ENCODE results near the gene PRKAG2. TPM values are rescaled to one million over a fixed set of nuclear protein-coding genes. Genes with fewer than 3 reads are reported as not detected.

PRKAG2 gene
- total RNA-seq, 1 experiment from 2014 or later: 23.9 TPM

DNA sequence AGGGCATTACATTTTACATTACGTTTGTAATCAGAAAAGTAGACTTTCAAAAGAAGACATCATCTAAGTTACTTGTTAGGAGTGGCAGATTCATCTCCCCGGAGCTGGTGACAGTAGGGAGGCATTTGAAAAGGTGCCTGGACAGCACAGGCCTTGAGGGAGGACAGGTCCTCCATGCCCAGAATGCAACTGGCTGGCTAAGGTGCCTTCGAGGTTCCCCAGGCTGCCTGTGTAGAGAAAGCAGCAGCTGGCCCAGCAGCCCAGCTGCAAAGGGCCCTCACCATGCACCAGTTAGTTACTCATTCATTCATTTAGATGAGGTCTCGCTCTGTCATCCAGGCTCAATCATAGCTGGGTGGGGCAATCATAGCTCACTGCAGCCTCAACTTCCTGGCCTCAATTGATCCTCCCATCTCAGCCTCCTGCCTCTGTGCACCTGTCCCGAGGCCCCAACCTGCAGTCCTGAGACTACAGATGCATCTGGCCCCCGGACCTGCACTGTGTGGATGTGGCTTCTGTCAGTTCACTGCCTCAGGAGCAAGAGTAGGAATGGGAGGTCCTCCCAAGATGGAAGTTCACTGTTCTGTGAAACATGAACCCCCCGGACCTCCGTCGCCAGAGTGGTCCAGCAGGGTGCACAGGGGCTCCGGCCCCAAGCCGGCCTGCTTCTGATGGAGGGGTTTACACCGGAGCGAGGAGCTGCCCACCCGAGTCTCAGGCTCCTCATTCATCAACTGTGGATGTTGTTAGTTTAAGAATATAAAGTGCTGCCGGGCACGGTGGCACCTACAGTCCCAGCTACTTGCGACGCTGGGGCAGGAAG, 36.6 kb downstream of the PRKAG2 start:
- intact Hi-C loops (cut with micrococcal nuclease): no loop called here
- Histone ChIP-seq H3K4me2 (ENCODE audit: low read length) (no peak overlapping the region), H3K9me2 (replicated peaks; ENCODE audit: low read length) (no peaks in the 10 kb centered on the region), H3K9ac (ENCODE audit: low read length) (no peak overlapping the region), H3K27ac (ENCODE audit: low read length) (no peak overlapping the region), H3K4me1 (ENCODE audit: insufficient read depth, low read length) (peaks cover 13% of the 10 kb centered on the region), H4K20me1 (ENCODE audit: low read length) (no peaks in the 10 kb centered on the region), H3K4me3 (ENCODE audit: low read length) (no peak overlapping the region), H2AFZ (ENCODE audit: low read length) (no peak overlapping the region), H3K9me3 (ENCODE audit: low read length) (no peaks in the 10 kb centered on the region), H3K36me3 (ENCODE audit: low read depth, low read length) (no peaks in the 10 kb centered on the region), H3F3A (ENCODE audit: low read length, unreplicated experiment) (no peaks in the 10 kb centered on the region), H3K27me3 (ENCODE audit: low read length) (no peaks in the 10 kb centered on the region), H3K79me2 (ENCODE audit: low read length) (no peaks in the 10 kb centered on the region)
- POLR2A ChIA-PET (ENCODE audit: unreplicated experiment): no interaction called here
- no peak for ATAC-seq
- TF ChIP-seq EZH2 (IDR thresholded peaks at IDR 0.05; ENCODE audit: low read length, unreplicated experiment): no peak
- TF ChIP-seq EZH2phosphoT487 (IDR thresholded peaks at IDR 0.05; ENCODE audit: borderline replicate concordance, low read length): no peak
- TF ChIP-seq, protein P1, sequence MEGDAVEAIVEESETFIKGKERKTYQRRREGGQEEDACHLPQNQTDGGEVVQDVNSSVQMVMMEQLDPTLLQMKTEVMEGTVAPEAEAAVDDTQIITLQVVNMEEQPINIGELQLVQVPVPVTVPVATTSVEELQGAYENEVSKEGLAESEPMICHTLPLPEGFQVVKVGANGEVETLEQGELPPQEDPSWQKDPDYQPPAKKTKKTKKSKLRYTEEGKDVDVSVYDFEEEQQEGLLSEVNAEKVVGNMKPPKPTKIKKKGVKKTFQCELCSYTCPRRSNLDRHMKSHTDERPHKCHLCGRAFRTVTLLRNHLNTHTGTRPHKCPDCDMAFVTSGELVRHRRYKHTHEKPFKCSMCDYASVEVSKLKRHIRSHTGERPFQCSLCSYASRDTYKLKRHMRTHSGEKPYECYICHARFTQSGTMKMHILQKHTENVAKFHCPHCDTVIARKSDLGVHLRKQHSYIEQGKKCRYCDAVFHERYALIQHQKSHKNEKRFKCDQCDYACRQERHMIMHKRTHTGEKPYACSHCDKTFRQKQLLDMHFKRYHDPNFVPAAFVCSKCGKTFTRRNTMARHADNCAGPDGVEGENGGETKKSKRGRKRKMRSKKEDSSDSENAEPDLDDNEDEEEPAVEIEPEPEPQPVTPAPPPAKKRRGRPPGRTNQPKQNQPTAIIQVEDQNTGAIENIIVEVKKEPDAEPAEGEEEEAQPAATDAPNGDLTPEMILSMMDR (conservative IDR thresholded peaks at IDR 0.05; ENCODE audit: low read depth, low read length): no peak
- CTCF ChIA-PET: no interaction called here
- no peak for DNase-seq
- BruUV-seq (replicated peaks): no TSS peak

DNA sequence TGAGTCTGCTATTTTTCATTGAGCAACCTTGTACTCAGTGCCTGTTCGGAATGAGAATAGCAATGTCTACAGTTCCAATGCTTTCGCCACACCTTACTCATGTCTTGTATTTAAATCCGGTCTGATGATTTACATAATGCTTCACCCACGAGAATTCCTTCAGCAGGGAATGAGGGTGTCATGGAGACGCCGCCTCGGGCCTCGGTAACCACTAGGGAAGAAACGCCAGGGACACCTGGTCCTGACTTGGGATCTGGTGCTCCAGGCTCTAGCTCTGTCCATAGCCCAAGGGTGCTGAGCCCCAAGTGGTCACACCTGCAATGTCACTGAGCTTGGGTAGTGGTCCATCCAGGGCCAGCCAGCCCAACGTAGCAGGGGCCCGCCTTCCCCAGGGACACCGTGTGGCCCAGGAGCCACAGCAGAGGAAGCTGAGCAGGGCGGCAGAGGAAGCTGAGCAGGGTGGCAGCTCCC, 37.4 kb downstream of the PRKAG2 start:
- no peak for ATAC-seq

More for the DNA sequence above, 37.4 kb downstream of the PRKAG2 start:
- no TSS peak for BruUV-seq (replicated peaks)
- H3F3A ChIP-seq (ENCODE audit: low read length, unreplicated experiment): no peaks in the 10 kb centered on the region
- no peaks in the 10 kb centered on the region for H3K36me3 ChIP-seq (ENCODE audit: low read depth, low read length)
- no peaks in the 10 kb centered on the region for H3K27me3 ChIP-seq (ENCODE audit: low read length)
- no peaks in the 10 kb centered on the region for H3K9me2 ChIP-seq (replicated peaks; ENCODE audit: low read length)
- intact Hi-C loops (cut with micrococcal nuclease): no loop called here
- TF ChIP-seq, protein P1 (conservative IDR thresholded peaks at IDR 0.05; ENCODE audit: low read depth, low read length): no peak
- TF ChIP-seq EZH2 (IDR thresholded peaks at IDR 0.05; ENCODE audit: low read length, unreplicated experiment): no peak
- no peak for TF ChIP-seq EZH2phosphoT487 (IDR thresholded peaks at IDR 0.05; ENCODE audit: borderline replicate concordance, low read length)
- no peak overlapping the region for H2AFZ ChIP-seq (ENCODE audit: low read length)
- no peak overlapping the region for H3K9ac ChIP-seq (ENCODE audit: low read length)
- no peaks in the 10 kb centered on the region for H3K79me2 ChIP-seq (ENCODE audit: low read length)
- H3K4me3 ChIP-seq (ENCODE audit: low read length): no peak overlapping the region
- H3K9me3 ChIP-seq (ENCODE audit: low read length): no peaks in the 10 kb centered on the region
- no peak overlapping the region for H3K4me2 ChIP-seq (ENCODE audit: low read length)
- no peak for DNase-seq
- H3K27ac ChIP-seq (ENCODE audit: low read length): no peak overlapping the region
- ChIA-PET POLR2A (ENCODE audit: unreplicated experiment) (no interaction called here), CTCF (no interaction called here)
- no peaks in the 10 kb centered on the region for H4K20me1 ChIP-seq (ENCODE audit: low read length)
- H3K4me1 ChIP-seq (ENCODE audit: insufficient read depth, low read length): peaks cover 8% of the 10 kb centered on the region

Data from PC-3 (cell line).